Ishikawa (cell line): ENCODE data around the gene IL36A.
A peak's percentile ranks its signal among the peaks of the same experiment; 100 is the strongest.

Experiments used
- CEBPB ChIP-seq: IDR thresholded peaks from 2 replicates; pipeline ENCODE4 v1.6.1; 2012
- CREB1 ChIP-seq: IDR thresholded peaks from 2 replicates; pipeline ENCODE4 v1.6.1; 2012; ENCODE audit warnings: low read depth
- EGR1 ChIP-seq: IDR thresholded peaks from 2 replicates; pipeline ENCODE4 v1.6.1; 2012
- EP300 ChIP-seq: IDR thresholded peaks from 2 replicates; pipeline ENCODE4 v1.6.1; 2012; ENCODE audit warnings: borderline replicate concordance
- FOXM1 ChIP-seq: IDR thresholded peaks from 2 replicates; pipeline ENCODE4 v1.6.1; 2012; ENCODE audit warnings: low read depth, borderline replicate concordance
- MAX ChIP-seq: IDR thresholded peaks from 2 replicates; pipeline ENCODE4 v1.6.1; 2012
- NFIC ChIP-seq: IDR thresholded peaks from 2 replicates; pipeline ENCODE4 v1.6.1; 2012
- RAD21 ChIP-seq: IDR thresholded peaks from 2 replicates; pipeline ENCODE4 v1.6.1; 2012; ENCODE audit warnings: low read depth
- REST ChIP-seq: IDR thresholded peaks from 2 replicates; pipeline ENCODE4 v1.6.1; 2012; ENCODE audit warnings: low read depth, mild to moderate bottlenecking
- TAF1 ChIP-seq: IDR thresholded peaks from 2 replicates; pipeline ENCODE4 v1.6.1; 2012; ENCODE audit warnings: low read depth, mild to moderate bottlenecking
- TCF12 ChIP-seq: IDR thresholded peaks from 2 replicates; pipeline ENCODE4 v1.6.1; 2012; ENCODE audit warnings: low read depth
- TEAD4 ChIP-seq: IDR thresholded peaks from 2 replicates; pipeline ENCODE4 v1.6.1; 2012
- USF1 ChIP-seq: IDR thresholded peaks from 2 replicates; pipeline ENCODE4 v1.6.1; 2012
- YY1 ChIP-seq: IDR thresholded peaks from 2 replicates; pipeline ENCODE4 v1.6.1; 2012; ENCODE audit warnings: low read depth
- ZBTB7A ChIP-seq: IDR thresholded peaks from 2 replicates; pipeline ENCODE4 v1.6.1; 2012; ENCODE audit warnings: low read depth

Gene IL36A

GRCh38 chr2:113038291-113038690, 33.0 kb downstream of the IL36A start:
- TF ChIP-seq FOXM1 (no peak), CREB1 (no peak), TEAD4 (no peak), CEBPB (no peak), EP300 (no peak), YY1 (no peak), MAX (no peak), TCF12 (no peak), EGR1 (no peak), TAF1 (no peak), USF1 (no peak), NFIC (no peak), REST (no peak), RAD21 (no peak), ZBTB7A (no peak)

- TF ChIP-seq CEBPB (no peak), ZBTB7A (no peak), TAF1 (no peak), TCF12 (no peak)
Observed at GRCh38 chr2:113039158-113039557, 33.9 kb downstream of the IL36A start.

- TF ChIP-seq EP300 (no peak), MAX (no peak), FOXM1 (no peak), CEBPB (no peak), RAD21 (no peak)
Observed at GRCh38 chr2:113039719-113040118, 34.5 kb downstream of the IL36A start.

- TF ChIP-seq MAX (no peak), RAD21 (peak; percentile 57)
Observed at GRCh38 chr2:113041871-113042270, 36.6 kb downstream of the IL36A start.

GRCh38 chr2:113046465-113046864, 41.2 kb downstream of the IL36A start:
- TF ChIP-seq ZBTB7A (no peak), RAD21 (no peak), TAF1 (no peak), EGR1 (no peak), EP300 (no peak), TCF12 (no peak), USF1 (no peak), MAX (no peak), NFIC (no peak), YY1 (no peak), TEAD4 (no peak), CREB1 (no peak), FOXM1 (no peak), CEBPB (no peak), REST (no peak)

- TF ChIP-seq CREB1 (no peak), USF1 (no peak), NFIC (no peak), MAX (no peak), YY1 (no peak), EGR1 (no peak), TCF12 (no peak), ZBTB7A (no peak), CEBPB (no peak), EP300 (no peak), RAD21 (no peak), TEAD4 (no peak), TAF1 (no peak)
Observed at GRCh38 chr2:113050921-113051895, 45.9 kb downstream of the IL36A start.
